Measurements from ENCODE around the gene SMIM36.
"Not testable (repeated sequence)": the region's sequence is repeated elsewhere in the genome, so short reads cannot be mapped to it uniquely, and the experiment has no call there.

The SMIM36 gene

DNA sequence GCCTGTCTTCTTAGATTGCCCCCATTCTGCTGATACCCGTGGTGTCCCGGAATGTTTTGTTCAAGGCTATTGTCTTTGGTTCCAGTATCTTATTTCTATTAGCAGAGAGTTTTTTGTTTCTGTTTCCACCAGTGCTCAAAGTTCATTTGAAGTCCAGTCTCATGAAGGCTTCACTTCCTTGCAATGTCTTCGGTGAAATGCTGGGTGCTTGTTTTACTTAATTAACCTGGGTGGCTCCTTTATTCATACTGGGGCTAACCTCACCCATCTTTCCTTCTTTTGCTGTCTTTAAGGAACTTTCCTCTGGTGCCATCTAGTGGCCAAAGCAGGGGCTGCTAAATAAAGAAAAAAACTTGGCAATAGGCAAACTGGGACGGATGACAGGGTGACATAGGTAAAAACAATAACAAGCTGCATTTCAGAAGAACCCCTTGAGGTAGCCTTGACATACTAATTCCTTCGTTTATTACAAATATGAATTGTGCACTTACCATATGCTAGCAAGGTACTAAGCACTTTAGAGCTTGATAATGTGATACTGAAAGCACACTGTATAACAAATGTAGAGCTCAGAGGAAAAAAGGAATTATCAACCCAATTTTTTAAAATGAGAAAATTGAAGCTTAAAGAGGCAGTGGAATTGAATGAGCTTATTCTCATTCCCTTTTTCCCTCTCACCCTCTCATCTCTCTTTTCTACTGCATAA is 2.8 kb upstream of the SMIM36 start:
- DNase-seq (ENCODE audit: low spot score), result peak; percentile 63
- in situ Hi-C loops (cut with MboI; ENCODE audit: low sequenced_read_pairs, unreplicated experiment), result loop anchor here (10.0 kb wide), 2 partner anchors 159 to 519 kb away; no protein-coding TSS in a partner anchor
- TF ChIP-seq, protein P1, sequence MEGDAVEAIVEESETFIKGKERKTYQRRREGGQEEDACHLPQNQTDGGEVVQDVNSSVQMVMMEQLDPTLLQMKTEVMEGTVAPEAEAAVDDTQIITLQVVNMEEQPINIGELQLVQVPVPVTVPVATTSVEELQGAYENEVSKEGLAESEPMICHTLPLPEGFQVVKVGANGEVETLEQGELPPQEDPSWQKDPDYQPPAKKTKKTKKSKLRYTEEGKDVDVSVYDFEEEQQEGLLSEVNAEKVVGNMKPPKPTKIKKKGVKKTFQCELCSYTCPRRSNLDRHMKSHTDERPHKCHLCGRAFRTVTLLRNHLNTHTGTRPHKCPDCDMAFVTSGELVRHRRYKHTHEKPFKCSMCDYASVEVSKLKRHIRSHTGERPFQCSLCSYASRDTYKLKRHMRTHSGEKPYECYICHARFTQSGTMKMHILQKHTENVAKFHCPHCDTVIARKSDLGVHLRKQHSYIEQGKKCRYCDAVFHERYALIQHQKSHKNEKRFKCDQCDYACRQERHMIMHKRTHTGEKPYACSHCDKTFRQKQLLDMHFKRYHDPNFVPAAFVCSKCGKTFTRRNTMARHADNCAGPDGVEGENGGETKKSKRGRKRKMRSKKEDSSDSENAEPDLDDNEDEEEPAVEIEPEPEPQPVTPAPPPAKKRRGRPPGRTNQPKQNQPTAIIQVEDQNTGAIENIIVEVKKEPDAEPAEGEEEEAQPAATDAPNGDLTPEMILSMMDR (IDR thresholded peaks at IDR 0.05; ENCODE audit: borderline replicate concordance, control extremely low read depth, extremely low read depth, insufficient read depth, missing control alignments), result peak; percentile 81

DNA sequence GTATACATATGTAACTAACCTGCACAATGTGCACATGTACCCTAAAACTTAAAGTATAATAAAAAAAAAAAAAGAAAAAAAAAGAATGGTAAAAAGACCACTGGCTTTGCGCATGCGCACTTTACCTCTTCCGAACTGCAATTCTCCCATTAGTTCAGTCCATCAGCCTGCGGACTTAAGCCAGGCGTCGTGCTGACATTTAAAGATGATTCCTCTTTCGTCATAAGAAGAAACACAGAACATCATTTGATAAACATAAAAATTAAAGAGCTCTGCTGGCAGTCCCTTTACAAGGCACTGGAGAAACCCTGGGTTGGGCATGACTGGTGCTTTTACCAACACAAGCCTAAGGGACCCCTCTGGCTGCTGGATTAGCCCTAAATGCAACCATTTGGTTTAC is 3.6 kb downstream of the SMIM36 start:
- in situ Hi-C loops (cut with MboI; ENCODE audit: low sequenced_read_pairs, unreplicated experiment); DNase-seq (ENCODE audit: low spot score): not testable (repeated sequence)

DNA sequence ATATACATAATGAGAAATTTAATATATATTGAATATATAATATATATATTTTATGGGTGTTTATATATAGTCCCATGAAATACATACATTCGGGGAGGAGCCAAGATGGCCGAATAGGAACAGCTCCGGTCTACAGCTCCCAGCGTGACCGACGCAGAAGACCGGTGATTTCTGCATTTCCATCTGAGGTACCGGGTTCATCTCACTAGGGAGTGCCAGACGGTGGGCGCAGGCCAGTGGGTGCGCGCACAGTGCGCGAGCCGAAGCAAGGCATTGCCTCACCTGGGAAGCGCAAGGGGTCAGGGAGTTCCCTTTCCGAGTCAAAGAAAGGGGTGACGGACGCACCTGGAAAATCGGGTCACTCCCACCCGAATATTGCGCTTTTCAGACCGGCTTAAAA is 9.6 kb downstream of the SMIM36 start:
- not testable (repeated sequence) for DNase-seq (ENCODE audit: low spot score)

DNA sequence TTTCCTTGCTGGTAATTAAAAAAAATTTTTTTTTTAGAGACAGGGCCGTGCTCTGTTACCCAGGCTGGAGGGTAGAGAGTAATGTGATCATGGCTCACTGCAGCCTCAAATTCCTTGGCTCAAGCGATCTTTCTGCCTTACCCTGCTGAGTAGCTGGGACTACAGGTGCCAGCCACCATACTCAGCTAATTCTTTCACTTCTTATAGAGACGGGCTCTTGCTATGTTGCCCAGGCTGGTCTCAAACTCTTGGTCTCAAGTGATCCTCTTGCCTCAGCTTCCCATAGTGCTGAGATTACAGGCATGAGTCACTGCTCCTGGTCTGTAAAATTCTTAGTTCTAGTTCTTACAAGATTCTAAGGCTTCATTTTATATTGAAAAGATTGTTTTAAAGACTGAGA is 11.1 kb downstream of the SMIM36 start:
- no peak for DNase-seq (ENCODE audit: low spot score)
- TF ChIP-seq, protein P1 (IDR thresholded peaks at IDR 0.05; ENCODE audit: borderline replicate concordance, control extremely low read depth, extremely low read depth, insufficient read depth, missing control alignments), result no peak
- in situ Hi-C loops (cut with MboI; ENCODE audit: low sequenced_read_pairs, unreplicated experiment), result no loop called here

More for the DNA sequence above, 9.6 kb downstream of the SMIM36 start:
- in situ Hi-C loops (cut with MboI; ENCODE audit: low sequenced_read_pairs, unreplicated experiment), result not testable (repeated sequence)

DNA sequence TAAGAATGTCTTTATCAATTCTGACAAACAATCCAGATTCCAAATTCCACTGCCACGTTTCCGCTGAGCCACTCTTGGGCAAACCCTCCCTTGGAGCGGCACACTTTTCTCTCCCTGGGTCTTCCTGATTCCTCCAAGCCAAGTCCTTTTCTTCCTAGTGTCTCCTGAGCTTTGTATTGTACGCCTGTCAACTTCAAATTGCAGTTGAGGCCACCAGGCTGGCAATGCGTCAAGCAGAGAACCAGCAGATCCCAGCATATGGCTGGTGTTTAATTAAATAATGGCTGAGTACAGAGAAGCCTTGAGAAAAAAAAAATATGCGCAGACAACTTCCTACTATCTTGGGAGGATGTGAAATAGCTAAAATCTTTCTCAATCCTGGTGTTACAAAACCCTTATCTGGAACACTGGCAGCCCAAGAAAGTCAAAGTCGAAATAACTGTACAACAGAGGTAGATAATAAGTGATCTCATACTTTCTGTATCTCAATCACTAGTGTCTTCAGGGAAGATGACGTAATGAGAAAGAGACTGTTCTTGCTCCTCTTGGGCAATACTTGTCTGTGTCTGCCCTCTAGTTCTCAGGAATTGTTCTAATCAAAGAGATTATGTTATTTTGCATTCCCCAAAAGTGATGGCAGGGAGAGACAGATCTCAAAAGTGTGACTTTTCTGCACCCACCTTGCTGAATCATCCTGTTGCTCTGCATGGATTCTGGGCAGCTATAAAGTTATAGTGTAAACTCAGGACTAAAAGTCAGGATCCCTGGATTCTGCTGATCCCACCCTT is 15.0 kb downstream of the SMIM36 start:
- in situ Hi-C loops (cut with MboI; ENCODE audit: low sequenced_read_pairs, unreplicated experiment), result no loop called here
- TF ChIP-seq, protein P1 (IDR thresholded peaks at IDR 0.05; ENCODE audit: borderline replicate concordance, control extremely low read depth, extremely low read depth, insufficient read depth, missing control alignments), result no peak
- peak; percentile 25 for DNase-seq (ENCODE audit: low spot score)

DNA sequence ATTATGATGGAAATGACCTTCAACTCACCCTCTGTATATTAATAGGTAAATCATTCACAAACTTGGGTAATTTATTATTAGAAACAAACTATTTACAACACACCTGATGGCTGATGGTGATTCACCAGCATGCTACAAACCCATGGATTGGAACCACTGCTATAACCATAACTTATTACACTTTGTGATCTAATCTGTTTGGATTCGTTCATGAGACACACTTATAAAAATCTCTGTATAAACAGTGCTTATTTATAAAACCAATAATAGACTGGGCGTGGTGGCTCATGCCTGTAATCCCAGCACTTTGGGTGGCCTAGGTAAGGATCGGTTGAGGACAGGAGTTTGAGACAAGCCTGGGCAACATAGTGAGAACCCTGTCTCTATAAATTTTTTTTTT is 16.0 kb downstream of the SMIM36 start:
- no peak for DNase-seq (ENCODE audit: low spot score)
- in situ Hi-C loops (cut with MboI; ENCODE audit: low sequenced_read_pairs, unreplicated experiment), result no loop called here
- TF ChIP-seq, protein P1 (IDR thresholded peaks at IDR 0.05; ENCODE audit: borderline replicate concordance, control extremely low read depth, extremely low read depth, insufficient read depth, missing control alignments), result no peak

DNA sequence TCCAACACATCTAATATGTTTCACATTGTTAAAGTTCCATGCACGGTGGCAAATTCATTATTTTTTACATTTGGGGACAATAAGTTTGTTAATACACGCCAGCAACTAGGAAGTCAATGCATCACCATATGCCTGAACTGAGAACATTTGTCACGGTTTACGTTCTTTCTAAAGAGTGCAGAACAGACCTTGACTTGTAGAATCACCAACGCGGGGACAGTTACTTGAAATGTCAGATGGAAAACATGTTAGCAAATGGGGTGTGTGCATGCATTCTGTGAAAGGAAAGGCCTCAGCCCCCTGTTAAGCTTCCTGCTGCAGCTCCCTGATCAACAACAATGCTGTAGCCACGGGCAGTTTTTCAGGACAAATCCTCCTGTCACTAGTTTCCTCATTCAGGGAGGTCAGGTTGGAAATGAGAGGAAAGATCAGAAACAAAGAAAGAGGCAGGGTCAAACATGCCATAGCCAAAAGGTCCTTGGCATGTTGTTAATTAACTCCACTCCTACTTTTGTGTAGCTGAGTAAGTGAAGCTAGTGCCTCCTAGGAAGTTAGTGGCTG is 18.4 kb downstream of the SMIM36 start:
- in situ Hi-C loops (cut with MboI; ENCODE audit: low sequenced_read_pairs, unreplicated experiment), result no loop called here
- TF ChIP-seq, protein P1 (IDR thresholded peaks at IDR 0.05; ENCODE audit: borderline replicate concordance, control extremely low read depth, extremely low read depth, insufficient read depth, missing control alignments), result no peak
- no peak for DNase-seq (ENCODE audit: low spot score)
